IMR-90 (cell line): ENCODE data around the gene PRSS38. TPM values are rescaled to one million over a fixed set of nuclear protein-coding genes. Genes with fewer than 3 reads are reported as not detected.

Experiments
- ATAC-seq: fragments of 200-7000 bp; cut with Tn5 transposase; 2 replicates; pipeline ENCODE4 v1.9.1; 2020; ENCODE audit warnings: low read depth, mild to moderate bottlenecking, moderate library complexity
- BruUV-seq: library from RNA; stranded (reverse); fragments of 400-500 nt; replicated peaks from 2 replicates; lab custom pipeline; 2021; lab: Mats Ljungman, UMichigan
- CTCF ChIA-PET: fragments of 300-600 bp; formaldehyde crosslinking; extraction: SDS; loops from one replicate; lab custom pipeline; 2021; ENCODE audit warnings: antibody characterized with exemption; lab: Yijun Ruan, JAX
- POLR2A ChIA-PET: fragments of 300-600 bp; sonication (Branson Sonifier 250); formaldehyde crosslinking; loops from one replicate; lab custom pipeline; 2022; ENCODE audit warnings: antibody characterized with exemption; ENCODE audit not compliant: unreplicated experiment; lab: Charles Lee
- DNase-seq: peaks from one replicate; pipeline ENCODE4 v3.0.0; 2013
- H2AFZ ChIP-seq: replicated peaks from 2 replicates; pipeline ENCODE3; 2013; ENCODE audit warnings: low read length, mild to moderate bottlenecking; ENCODE audit not compliant: poor library complexity
- H2AK5ac ChIP-seq: 2 replicates; pipeline ENCODE4 v1.6.1; 2013; ENCODE audit warnings: low read depth, low read length, inconsistent platforms
- H2AK9ac ChIP-seq: replicated peaks from 2 replicates; pipeline ENCODE3; 2013; ENCODE audit warnings: mild to moderate bottlenecking, low read depth, low read length, moderate library complexity; ENCODE audit not compliant: poor library complexity
- H2BK120ac ChIP-seq: 2 replicates; pipeline ENCODE4 v1.6.1; 2013; ENCODE audit warnings: low read depth, low read length, inconsistent platforms
- H2BK15ac ChIP-seq: 3 replicates; pipeline ENCODE4 v1.6.1; 2013; ENCODE audit warnings: low read depth, low read length, inconsistent platforms
- H2BK20ac ChIP-seq: 2 replicates; pipeline ENCODE4 v1.6.1; 2013; ENCODE audit warnings: low read depth, mild to moderate bottlenecking, inconsistent platforms, low read length, moderate library complexity
- H2BK5ac ChIP-seq: 2 replicates; pipeline ENCODE4 v1.6.1; 2013; ENCODE audit warnings: mild to moderate bottlenecking, low read depth, low read length, inconsistent platforms; ENCODE audit not compliant: poor library complexity, severe bottlenecking
- H3K14ac ChIP-seq: replicated peaks from 2 replicates; pipeline ENCODE4 v1.6.1; 2013; ENCODE audit warnings: low read depth, low read length, inconsistent platforms
- H3K18ac ChIP-seq: 2 replicates; pipeline ENCODE4 v1.6.1; 2013; ENCODE audit warnings: low read depth, low read length, control low read depth
- H3K23ac ChIP-seq: 2 replicates; pipeline ENCODE4 v1.6.1; 2013; ENCODE audit warnings: low read depth, low read length, inconsistent platforms
- H3K27ac ChIP-seq: 2 replicates; pipeline ENCODE4 v1.5.1; 2013; ENCODE audit warnings: mild to moderate bottlenecking, control low read depth, low read length; ENCODE audit not compliant: insufficient read depth
- H3K27me3 ChIP-seq: 2 replicates; pipeline ENCODE4 v1.6.1; 2013; ENCODE audit warnings: low read length; ENCODE audit not compliant: control insufficient read depth, insufficient read depth
- H3K36me3 ChIP-seq: 2 replicates; pipeline ENCODE4 v1.6.1; 2013; ENCODE audit warnings: low read length, mixed read lengths; ENCODE audit not compliant: control insufficient read depth, insufficient read depth
- H3K4ac ChIP-seq: 2 replicates; pipeline ENCODE4 v1.6.1; 2013; ENCODE audit warnings: low read depth, low read length, inconsistent platforms
- H3K4me1 ChIP-seq: 2 replicates; pipeline ENCODE4 v1.6.1; 2013; ENCODE audit warnings: low read length, mixed read lengths; ENCODE audit not compliant: control insufficient read depth, insufficient read depth
- H3K4me2 ChIP-seq: 2 replicates; pipeline ENCODE4 v1.6.1; 2013; ENCODE audit warnings: low read depth, mild to moderate bottlenecking, control low read depth, low read length, moderate library complexity
- H3K4me3 ChIP-seq: 2 replicates; pipeline ENCODE4 v1.5.1; 2013; ENCODE audit warnings: low read depth, mild to moderate bottlenecking, control low read depth, low read length, moderate library complexity; ENCODE audit not compliant: insufficient read depth
- H3K56ac ChIP-seq: 2 replicates; pipeline ENCODE4 v1.6.1; 2013; ENCODE audit warnings: low read length, inconsistent platforms; ENCODE audit not compliant: insufficient read depth; ENCODE audit errors: extremely low read depth
- H3K79me1 ChIP-seq, 2 experiments: 2 replicates each; pipeline ENCODE4 v1.6.1; 2013; ENCODE audit warnings: low read length in 2 of 2, inconsistent platforms in 1 of 2, low read depth in 1 of 2
- H3K9ac ChIP-seq: 2 replicates; pipeline ENCODE4 v1.6.1; 2013; ENCODE audit warnings: low read depth, low read length, control low read depth
- H3K9me1 ChIP-seq: 2 replicates; pipeline ENCODE4 v1.6.1; 2013; ENCODE audit warnings: low read length, inconsistent platforms; ENCODE audit not compliant: insufficient read depth
- H3K9me3 ChIP-seq: 2 replicates; pipeline ENCODE4 v1.6.1; 2013; ENCODE audit warnings: low read length; ENCODE audit not compliant: control insufficient read depth, insufficient read depth
- H4K20me1 ChIP-seq: 2 replicates; pipeline ENCODE4 v1.6.1; 2013; ENCODE audit warnings: low read length, inconsistent platforms; ENCODE audit not compliant: insufficient read depth
- H4K5ac ChIP-seq: 2 replicates; pipeline ENCODE4 v1.6.1; 2013; ENCODE audit warnings: mild to moderate bottlenecking, low read depth, low read length, control low read depth
- H4K8ac ChIP-seq, 2 experiments: 2 replicates each; pipeline ENCODE4 v1.6.1; 2013; ENCODE audit warnings: low read depth in 2 of 2, low read length in 2 of 2, control low read depth in 1 of 2, inconsistent platforms in 1 of 2
- H4K91ac ChIP-seq: 2 replicates; pipeline ENCODE4 v1.6.1; 2013; ENCODE audit warnings: low read depth, low read length, inconsistent platforms; ENCODE audit not compliant: insufficient read depth
- BHLHE40 ChIP-seq: fragments of 150-350 bp; IDR thresholded peaks from 2 replicates; pipeline ENCODE4 v1.6.1; 2016; ENCODE audit warnings: mild to moderate bottlenecking, low read depth, low read length
- CEBPB ChIP-seq: IDR thresholded peaks from 2 replicates; pipeline ENCODE4 v1.6.1; 2012; ENCODE audit warnings: low read depth, low read length, improper control_type of control experiment
- CHD1 ChIP-seq: IDR thresholded peaks from 2 replicates; pipeline ENCODE4 v1.6.1; 2012; ENCODE audit warnings: low read depth, low read length, improper control_type of control experiment
- FOS ChIP-seq: fragments of 150-350 bp; IDR thresholded peaks from 2 replicates; pipeline ENCODE4 v1.6.1; 2016; ENCODE audit warnings: low read depth, low read length
- MAFK ChIP-seq: IDR thresholded peaks from 2 replicates; pipeline ENCODE4 v1.6.1; 2012; ENCODE audit warnings: low read depth, low read length, improper control_type of control experiment
- MAZ ChIP-seq: IDR thresholded peaks from 2 replicates; pipeline ENCODE4 v1.6.1; 2012; ENCODE audit warnings: low read depth, mild to moderate bottlenecking, low read length, improper control_type of control experiment, moderate library complexity, borderline replicate concordance
- MXI1 ChIP-seq: IDR thresholded peaks from 2 replicates; pipeline ENCODE4 v1.6.1; 2012; ENCODE audit warnings: low read depth, mild to moderate bottlenecking, low read length, moderate library complexity, borderline replicate concordance
- NFE2L2 ChIP-seq: fragments of 150-350 bp; IDR thresholded peaks from 2 replicates; pipeline ENCODE4 v1.6.1; 2016; ENCODE audit warnings: low read depth, mild to moderate bottlenecking, low read length
- POLR2A ChIP-seq: IDR thresholded peaks from 2 replicates; pipeline ENCODE4 v1.6.1; 2012; ENCODE audit warnings: mild to moderate bottlenecking, low read depth, low read length
- RAD21 ChIP-seq: IDR thresholded peaks from 2 replicates; pipeline ENCODE4 v1.6.1; 2012; ENCODE audit warnings: low read length, improper control_type of control experiment
- RCOR1 ChIP-seq: IDR thresholded peaks from 2 replicates; pipeline ENCODE4 v1.6.1; 2012; ENCODE audit warnings: mild to moderate bottlenecking, low read length, improper control_type of control experiment; ENCODE audit not compliant: insufficient replicate concordance
- RFX5 ChIP-seq: IDR thresholded peaks from 2 replicates; pipeline ENCODE4 v1.8.0; 2012; ENCODE audit warnings: low read depth, mild to moderate bottlenecking, low read length, moderate library complexity
- SMC3 ChIP-seq: fragments of 150-350 bp; IDR thresholded peaks from 2 replicates; pipeline ENCODE4 v1.6.1; 2016; ENCODE audit warnings: low read depth, mild to moderate bottlenecking, antibody characterized with exemption, low read length, moderate library complexity
- WGBS, 2 experiments: methylation state at CpG; one replicate each; pipeline versions ENCODE4 v1.1.5 to v1.1.7; 2013; ENCODE audit warnings: missing lambda C conversion rate in 2 of 2; ENCODE audit not compliant: insufficient read length in 1 of 2; ENCODE audit errors: extremely low coverage in 2 of 2; 5-methylcytosine and 5-hydroxymethylcytosine counted together
- dilution Hi-C: fragments of 300-500 bp; cut with HindIII; formaldehyde crosslinking; loops from one replicate; pipeline ENCODE4 v1.14.3; 2018; ENCODE audit warnings: low sequenced_read_pairs; ENCODE audit not compliant: unreplicated experiment
- in situ Hi-C: fragments of 300-500 bp; cut with MboI; formaldehyde crosslinking; loops from 3 replicates; pipeline ENCODE4 v1.14.3; 2019; ENCODE audit warnings: low sequenced_read_pairs, inconsistent platforms, mixed read lengths
- intact Hi-C: fragments of 100-400 bp; cut with micrococcal nuclease; formaldehyde crosslinking; loops from 2 replicates; pipeline ENCODE4 v1.10.0; 2022
- polyA plus RNA-seq, 3 experiments: library from polyadenylated mRNA; depleted of rRNA; stranded (reverse); fragments of >200 nt; gene quantifications; 2 replicates each; pipeline ENCODE4 v1.2.3, GENCODE V29; 2012; ENCODE audit warnings: low replicate concordance in 1 of 3
- total RNA-seq: library from RNA; depleted of rRNA; stranded (reverse); fragments of >200 nt; gene quantifications from 2 replicates; pipeline ENCODE4 v1.2.3, GENCODE V29; 2012
- TF ChIP-seq, protein P1 (sequence below): conservative IDR thresholded peaks from 2 replicates; pipeline ENCODE4 v1.5.1; 2012; ENCODE audit warnings: mild to moderate bottlenecking, low read depth, low read length, improper control_type of control experiment
- TF ChIP-seq, protein P2 (sequence below): fragments of 150-350 bp; IDR thresholded peaks from 2 replicates; pipeline ENCODE4 v1.6.1; 2016; ENCODE audit warnings: low read depth, mild to moderate bottlenecking, low read length, moderate library complexity, borderline replicate concordance
- TF ChIP-seq, protein P3 (sequence below): fragments of 150-350 bp; IDR thresholded peaks from 2 replicates; pipeline ENCODE4 v1.6.1; 2017; ENCODE audit warnings: mild to moderate bottlenecking, antibody characterized with exemption, low read length, low read depth

The PRSS38 gene
- total and polyA plus RNA-seq, 2 of the 4 experiments (the other 2 are of a cell fraction): not detected

DNA sequence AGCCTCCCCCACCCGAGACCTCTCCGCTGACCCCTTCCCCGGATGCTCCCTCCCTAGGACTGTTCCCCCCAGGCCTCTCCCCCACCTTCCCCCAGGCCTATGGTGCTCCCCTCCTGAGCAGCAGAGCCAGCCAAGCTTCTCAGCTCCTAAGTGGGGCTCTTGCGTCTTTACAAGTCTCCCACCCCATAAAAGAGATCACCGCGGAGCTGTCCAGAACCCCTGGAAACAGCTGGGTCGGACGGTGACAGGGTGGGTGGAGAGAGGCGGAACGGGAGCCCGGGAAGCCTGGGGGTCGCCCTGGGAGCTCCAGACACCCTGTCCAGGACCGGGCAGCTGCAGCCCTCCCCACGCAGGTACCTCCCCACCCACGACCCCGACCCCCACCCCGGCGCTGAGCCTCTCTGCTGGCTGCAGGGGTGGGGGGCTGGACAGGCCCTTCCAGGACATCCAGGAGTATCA lies 71.1 kb downstream of the PRSS38 start:
- Histone ChIP-seq H3K9me1 (no peaks in the 10 kb centered on the region), H3K27me3 (peaks cover 2% of the 10 kb centered on the region; the same call in 1 of the 2 replicates), H3K9ac (no peak overlapping the region), H2BK120ac (no peak overlapping the region), H3K4me2 (peak overlapping the region; percentile 33; the same call in 1 of the 2 replicates), H2AFZ (no peak overlapping the region), H2BK15ac (no peak overlapping the region), H2AK5ac (no peak overlapping the region), H4K8ac (no peak overlapping the region), H2AK9ac (no peak overlapping the region), H3K79me1 (no peaks in the 10 kb centered on the region), H3K36me3 (no peaks in the 10 kb centered on the region), H3K4me1 (no peaks in the 10 kb centered on the region; the same call in 1 of the 2 replicates), H3K56ac (no peak overlapping the region), H2BK5ac (no peak overlapping the region), H3K27ac (no peak overlapping the region), H4K5ac (no peak overlapping the region), H3K4ac (no peak overlapping the region), H3K23ac (no peak overlapping the region), H3K18ac (no peak overlapping the region; the same call in 1 of the 2 replicates), H4K20me1 (no peaks in the 10 kb centered on the region), H3K9me3 (no peaks in the 10 kb centered on the region), H3K14ac (no peak overlapping the region), H3K4me3 (no peak overlapping the region; the same call in 1 of the 2 replicates), H4K91ac (no peak overlapping the region), H2BK20ac (no peak overlapping the region)
- POLR2A ChIA-PET: no interaction called here
- intact Hi-C loops (no loop called here), dilution Hi-C loops (no loop called here), in situ Hi-C loops (no loop called here)
- no TSS peak for BruUV-seq
- 10% methylated on average over 2 of the region's 18 CpGs; no CpG with 5 or more reads in 1 of the 2 experiments for WGBS, 2 experiments
- CTCF ChIA-PET: interaction anchor here (0.6 kb wide), 1 partner anchor 50 kb away, joined by 4 read pairs; no protein-coding TSS in a partner anchor
- no peak for DNase-seq
- ATAC-seq: peak; percentile 6; the same call in 1 of the 2 replicates
- TF ChIP-seq SMC3 (no peak), BHLHE40 (no peak), CHD1 (no peak), MAZ (no peak), FOS (no peak), NFE2L2 (no peak), RCOR1 (no peak), RFX5 (no peak), RAD21 (no peak), POLR2A (no peak), CEBPB (no peak), MXI1 (no peak), MAFK (no peak)
- TF ChIP-seq, protein P1, sequence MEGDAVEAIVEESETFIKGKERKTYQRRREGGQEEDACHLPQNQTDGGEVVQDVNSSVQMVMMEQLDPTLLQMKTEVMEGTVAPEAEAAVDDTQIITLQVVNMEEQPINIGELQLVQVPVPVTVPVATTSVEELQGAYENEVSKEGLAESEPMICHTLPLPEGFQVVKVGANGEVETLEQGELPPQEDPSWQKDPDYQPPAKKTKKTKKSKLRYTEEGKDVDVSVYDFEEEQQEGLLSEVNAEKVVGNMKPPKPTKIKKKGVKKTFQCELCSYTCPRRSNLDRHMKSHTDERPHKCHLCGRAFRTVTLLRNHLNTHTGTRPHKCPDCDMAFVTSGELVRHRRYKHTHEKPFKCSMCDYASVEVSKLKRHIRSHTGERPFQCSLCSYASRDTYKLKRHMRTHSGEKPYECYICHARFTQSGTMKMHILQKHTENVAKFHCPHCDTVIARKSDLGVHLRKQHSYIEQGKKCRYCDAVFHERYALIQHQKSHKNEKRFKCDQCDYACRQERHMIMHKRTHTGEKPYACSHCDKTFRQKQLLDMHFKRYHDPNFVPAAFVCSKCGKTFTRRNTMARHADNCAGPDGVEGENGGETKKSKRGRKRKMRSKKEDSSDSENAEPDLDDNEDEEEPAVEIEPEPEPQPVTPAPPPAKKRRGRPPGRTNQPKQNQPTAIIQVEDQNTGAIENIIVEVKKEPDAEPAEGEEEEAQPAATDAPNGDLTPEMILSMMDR: no peak
- TF ChIP-seq, protein P2, sequence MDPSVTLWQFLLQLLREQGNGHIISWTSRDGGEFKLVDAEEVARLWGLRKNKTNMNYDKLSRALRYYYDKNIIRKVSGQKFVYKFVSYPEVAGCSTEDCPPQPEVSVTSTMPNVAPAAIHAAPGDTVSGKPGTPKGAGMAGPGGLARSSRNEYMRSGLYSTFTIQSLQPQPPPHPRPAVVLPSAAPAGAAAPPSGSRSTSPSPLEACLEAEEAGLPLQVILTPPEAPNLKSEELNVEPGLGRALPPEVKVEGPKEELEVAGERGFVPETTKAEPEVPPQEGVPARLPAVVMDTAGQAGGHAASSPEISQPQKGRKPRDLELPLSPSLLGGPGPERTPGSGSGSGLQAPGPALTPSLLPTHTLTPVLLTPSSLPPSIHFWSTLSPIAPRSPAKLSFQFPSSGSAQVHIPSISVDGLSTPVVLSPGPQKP: no peak
- TF ChIP-seq, protein P3, sequence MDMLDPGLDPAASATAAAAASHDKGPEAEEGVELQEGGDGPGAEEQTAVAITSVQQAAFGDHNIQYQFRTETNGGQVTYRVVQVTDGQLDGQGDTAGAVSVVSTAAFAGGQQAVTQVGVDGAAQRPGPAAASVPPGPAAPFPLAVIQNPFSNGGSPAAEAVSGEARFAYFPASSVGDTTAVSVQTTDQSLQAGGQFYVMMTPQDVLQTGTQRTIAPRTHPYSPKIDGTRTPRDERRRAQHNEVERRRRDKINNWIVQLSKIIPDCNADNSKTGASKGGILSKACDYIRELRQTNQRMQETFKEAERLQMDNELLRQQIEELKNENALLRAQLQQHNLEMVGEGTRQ: no peak
